Trophoblast cell (in vitro differentiated cells and primary cell): ENCODE data around the gene SGF29.
"Not testable (repeated sequence)": the region's sequence is repeated elsewhere in the genome, so short reads cannot be mapped to it uniquely, and the experiment has no call there.

Experiments
- DNase-seq, 2 donors: peaks; one replicate each; pipeline ENCODE4 v3.0.0-alpha.2; 2016
- H2AFZ ChIP-seq: 2 replicates; pipeline ENCODE4 v1.6.1; 2013; ENCODE audit warnings: low read length, moderate library complexity, mild to moderate bottlenecking; ENCODE audit not compliant: insufficient read depth, poor library complexity
- H2AK5ac ChIP-seq: 2 replicates; pipeline ENCODE4 v1.6.1; 2013; ENCODE audit warnings: mild to moderate bottlenecking, low read length
- H2BK120ac ChIP-seq: 2 replicates; pipeline ENCODE4 v1.6.1; 2013; ENCODE audit warnings: low read length, mild to moderate bottlenecking, moderate library complexity; ENCODE audit not compliant: insufficient read depth, poor library complexity
- H2BK12ac ChIP-seq: 2 replicates; pipeline ENCODE4 v1.6.1; 2013; ENCODE audit warnings: mild to moderate bottlenecking, low read length, moderate library complexity
- H2BK5ac ChIP-seq: 2 replicates; pipeline ENCODE4 v1.6.1; 2013; ENCODE audit warnings: low read length, low read depth, moderate library complexity, mild to moderate bottlenecking; ENCODE audit not compliant: poor library complexity
- H3K14ac ChIP-seq: 2 replicates; pipeline ENCODE4 v1.6.1; 2013; ENCODE audit warnings: mild to moderate bottlenecking, low read length
- H3K18ac ChIP-seq: 2 replicates; pipeline ENCODE4 v1.6.1; 2013; ENCODE audit warnings: mild to moderate bottlenecking, low read length
- H3K23ac ChIP-seq: 2 replicates; pipeline ENCODE4 v1.6.1; 2013; ENCODE audit warnings: low read length
- H3K27ac ChIP-seq: 2 replicates; pipeline ENCODE4 v1.5.1; 2013; ENCODE audit warnings: low read depth, mild to moderate bottlenecking, inconsistent platforms, low read length, moderate library complexity
- H3K27me3 ChIP-seq: 2 replicates; pipeline ENCODE4 v1.6.1; 2013; ENCODE audit warnings: inconsistent platforms, mild to moderate bottlenecking, low read length, moderate library complexity; ENCODE audit not compliant: insufficient read depth
- H3K36me3 ChIP-seq, 2 experiments: 1 replicate in 1 of 2; 2 replicates in 1 of 2; pipeline ENCODE4 v1.6.1; 2013; ENCODE audit warnings: low read length in 2 of 2, mild to moderate bottlenecking in 2 of 2, moderate library complexity in 1 of 2; ENCODE audit not compliant: insufficient read depth in 2 of 2, control insufficient read depth in 1 of 2
- H3K4ac ChIP-seq: 2 replicates; pipeline ENCODE4 v1.6.1; 2013; ENCODE audit warnings: low read depth, mild to moderate bottlenecking, low read length, moderate library complexity
- H3K4me1 ChIP-seq, 2 experiments: 1 replicate in 1 of 2; 2 replicates in 1 of 2; pipeline ENCODE4 v1.6.1; 2013; ENCODE audit warnings: low read length in 2 of 2, mild to moderate bottlenecking in 2 of 2, moderate library complexity in 1 of 2; ENCODE audit not compliant: insufficient read depth in 2 of 2, control insufficient read depth in 1 of 2
- H3K4me2 ChIP-seq: 2 replicates; pipeline ENCODE4 v1.6.1; 2013; ENCODE audit warnings: inconsistent platforms, mild to moderate bottlenecking, low read length, moderate library complexity
- H3K4me3 ChIP-seq: 2 replicates; pipeline ENCODE4 v1.5.1; 2013; ENCODE audit warnings: mild to moderate bottlenecking, low read depth, low read length, inconsistent platforms
- H3K79me1 ChIP-seq: one replicate; pipeline ENCODE4 v1.6.1; 2013; ENCODE audit warnings: low read length
- H3K79me2 ChIP-seq: 2 replicates; pipeline ENCODE4 v1.6.1; 2013; ENCODE audit warnings: low read length, mild to moderate bottlenecking; ENCODE audit not compliant: control insufficient read depth, insufficient read depth, poor library complexity
- H3K9ac ChIP-seq: 2 replicates; pipeline ENCODE4 v1.6.1; 2013; ENCODE audit warnings: mild to moderate bottlenecking, low read length
- H3K9me3 ChIP-seq: 2 replicates; pipeline ENCODE4 v1.6.1; 2013; ENCODE audit warnings: low read depth, mild to moderate bottlenecking, control low read depth, inconsistent platforms, low read length; ENCODE audit not compliant: insufficient read depth
- H4K12ac ChIP-seq: 2 replicates; pipeline ENCODE4 v1.6.1; 2013; ENCODE audit warnings: low read depth, mild to moderate bottlenecking, low read length, moderate library complexity
- H4K8ac ChIP-seq: 2 replicates; pipeline ENCODE4 v1.6.1; 2013; ENCODE audit warnings: low read depth, mild to moderate bottlenecking, low read length, moderate library complexity
- H4K91ac ChIP-seq: one replicate; pipeline ENCODE4 v1.6.1; 2013; ENCODE audit warnings: low read depth, mild to moderate bottlenecking, low read length, moderate library complexity
- WGBS: extraction: QIAGEN DNeasy Blood & Tissue Kit; methylation state at CpG from one replicate; pipeline ENCODE4 v1.1.7; 2013; ENCODE audit warnings: missing lambda C conversion rate; ENCODE audit not compliant: insufficient read length, insufficient coverage; ENCODE audit errors: extremely low coverage; 5-methylcytosine and 5-hydroxymethylcytosine counted together

SGF29 gene

DNA sequence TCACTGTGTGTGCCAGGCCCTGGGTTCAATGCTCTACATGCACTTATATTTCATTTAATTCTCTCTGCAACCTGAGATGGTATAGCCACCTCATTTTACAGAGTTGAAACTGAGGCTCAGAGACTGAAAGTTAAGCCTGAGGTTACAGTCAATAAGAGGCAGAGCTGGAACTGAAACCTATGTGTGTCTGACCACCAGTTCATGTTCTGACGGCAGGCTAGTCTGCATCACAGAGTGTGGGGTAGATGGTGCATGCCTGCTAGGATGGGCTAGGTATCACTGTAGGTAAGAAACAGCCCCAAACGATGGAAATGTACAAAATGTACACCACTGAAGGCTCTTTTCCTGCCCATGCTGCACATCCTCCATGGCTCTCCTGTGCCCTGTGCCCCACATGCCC lies 86.2 kb downstream of the SGF29 start:
- H3K14ac ChIP-seq, H4K91ac ChIP-seq, H3K79me2 ChIP-seq, H3K4me2 ChIP-seq, H2BK12ac ChIP-seq, H3K27ac ChIP-seq, H3K4me3 ChIP-seq, H4K12ac ChIP-seq, H2AFZ ChIP-seq, H3K27me3 ChIP-seq, H3K36me3 ChIP-seq, H3K23ac ChIP-seq, H2BK120ac ChIP-seq, H3K9me3 ChIP-seq, H3K18ac ChIP-seq, H4K8ac ChIP-seq, DNase-seq, H2AK5ac ChIP-seq, H3K4me1 ChIP-seq, H3K9ac ChIP-seq, H2BK5ac ChIP-seq, H3K4ac ChIP-seq, H3K79me1 ChIP-seq: not testable (repeated sequence)
- no CpG with 5 or more reads among the region's 2 CpGs for WGBS
